Prostate gland (tissue), 2 donors: Measurements from ENCODE around the gene NCOA5. TPM values are rescaled to one million over a fixed set of nuclear protein-coding genes. Genes with fewer than 3 reads are reported as not detected.

ENCODE experiments used
- DNase-seq: peaks from one replicate; pipeline ENCODE4 v3.0.0-alpha.2; 2019; ENCODE audit warnings: low spot score
- H3K27ac ChIP-seq, 2 donors: fragments of 200-600 bp; sonication (generic); 2 replicates each; pipeline ENCODE4 v1.5.1; 2017 to 2019
- H3K27me3 ChIP-seq: fragments of 200-600 bp; sonication (generic); replicated peaks from 2 replicates; pipeline ENCODE4 v1.5.1; 2019; ENCODE audit not compliant: insufficient read depth
- H3K36me3 ChIP-seq, 2 donors: fragments of 200-600 bp; sonication (generic); 1 replicate in 1 of 2; 2 replicates in 1 of 2; pipeline versions ENCODE4 v1.5.1 to v1.8.1; 2017 to 2019
- H3K4me1 ChIP-seq: fragments of 200-600 bp; sonication (generic); replicated peaks from 2 replicates; pipeline ENCODE4 v1.5.1; 2019
- H3K4me3 ChIP-seq, 2 donors: fragments of 200-600 bp; sonication (generic); 2 replicates each; pipeline ENCODE4 v1.5.1; 2017 to 2019
- H3K9me3 ChIP-seq: fragments of 200-600 bp; sonication (generic); 2 replicates; pipeline ENCODE4 v1.5.1; 2017
- CTCF ChIP-seq, 4 experiments: fragments of 200-600 bp in 2 of 4; fragments of 450-650 bp in 2 of 4; sonication (generic) in 2 of 4; IDR thresholded peaks; 1 replicate in 3 of 4; 2 replicates in 1 of 4; pipeline ENCODE4 v1.5.1; 2016 to 2019; ENCODE audit warnings: antibody characterized with exemption in 4 of 4, mild to moderate bottlenecking in 2 of 4, moderate library complexity in 2 of 4
- POLR2A ChIP-seq: fragments of 450-650 bp; IDR thresholded peaks from one replicate; pipeline ENCODE4 v1.6.1; 2016; ENCODE audit warnings: antibody characterized with exemption, mild to moderate bottlenecking
- POLR2AphosphoS5 ChIP-seq: sonication (generic); formaldehyde crosslinking; IDR thresholded peaks from one replicate; pipeline ENCODE4 v1.6.1; 2017; ENCODE audit warnings: antibody characterized with exemption
- WGBS: methylation state at CpG from one replicate; pipeline ENCODE4 v1.1.5; 2018; 5-methylcytosine and 5-hydroxymethylcytosine counted together
- intact Hi-C: fragments of 100-400 bp; cut with DNase I; formaldehyde crosslinking; loops from one replicate; pipeline ENCODE4 v1.14.2; 2022
- total RNA-seq, 2 donors: library from RNA; depleted of rRNA; stranded (reverse); fragments of >200 nt; gene quantifications; one replicate each; pipeline ENCODE4 v1.1.0, GENCODE V29; 2016

NCOA5 gene
- total RNA-seq, 2 donors from 2014 or later: 41.0 to 50.6 TPM

- intact Hi-C loops: loop anchor here (10.0 kb wide), 1 partner anchor 57 kb away; the partner anchor contains the start of gene NCOA5
- TF ChIP-seq CTCF (IDR thresholded peaks at IDR 0.05): no peak
- TF ChIP-seq POLR2A: no peak
- TF ChIP-seq POLR2AphosphoS5: no peak
- no peak for DNase-seq
- H3K27me3 ChIP-seq: peaks cover 43% of the 10 kb centered on the region
- H3K36me3 ChIP-seq: no peaks in the 10 kb centered on the region
- WGBS: 62% methylated on average over 7 of the region's 7 CpGs
- no peaks in the 10 kb centered on the region for H3K4me1 ChIP-seq
- H3K27ac ChIP-seq: no peak overlapping the region
- no peaks in the 10 kb centered on the region for H3K9me3 ChIP-seq
- no peak overlapping the region for H3K4me3 ChIP-seq
Observed at GRCh38 chr20:46028110-46028509, 61.7 kb downstream of the NCOA5 start.

GRCh38 chr20:46027245-46027853 is 62.4 kb downstream of the NCOA5 start:
- H3K27ac ChIP-seq: no peak overlapping the region
- intact Hi-C loops: loop anchor here (10.0 kb wide), 1 partner anchor 57 kb away; the partner anchor contains the start of gene NCOA5
- WGBS: 10% methylated on average over 4 of the region's 4 CpGs
- no peaks in the 10 kb centered on the region for H3K36me3 ChIP-seq
- TF ChIP-seq CTCF (IDR thresholded peaks at IDR 0.05) (no peak), POLR2A (no peak), POLR2AphosphoS5 (no peak)
- H3K27me3 ChIP-seq: peaks cover 39% of the 10 kb centered on the region
- H3K4me1 ChIP-seq: no peaks in the 10 kb centered on the region
- DNase-seq: peak; percentile 32
- H3K4me3 ChIP-seq: no peak overlapping the region
- no peaks in the 10 kb centered on the region for H3K9me3 ChIP-seq

GRCh38 chr20:46025376-46025783 is 64.4 kb downstream of the NCOA5 start:
- TF ChIP-seq POLR2A: no peak
- no peak for TF ChIP-seq CTCF (IDR thresholded peaks at IDR 0.05)
- no peak for TF ChIP-seq POLR2AphosphoS5
- intact Hi-C loops: loop anchor here (10.0 kb wide), 1 partner anchor 59 kb away; the partner anchor contains the start of gene NCOA5
- WGBS: 50% methylated on average over 10 of the region's 10 CpGs
- Histone ChIP-seq H3K36me3 (no peaks in the 10 kb centered on the region), H3K4me1 (no peaks in the 10 kb centered on the region), H3K9me3 (no peaks in the 10 kb centered on the region), H3K27me3 (peaks cover 37% of the 10 kb centered on the region), H3K4me3 (no peak overlapping the region), H3K27ac (no peak overlapping the region)
- no peak for DNase-seq

- peaks cover 26% of the 10 kb centered on the region for H3K27me3 ChIP-seq
- TF ChIP-seq CTCF (IDR thresholded peaks at IDR 0.05) (no peak), POLR2AphosphoS5 (no peak), POLR2A (no peak)
- 70% methylated on average over 4 of the region's 4 CpGs for WGBS
Observed at GRCh38 chr20:46023999-46024398, 65.8 kb downstream of the NCOA5 start.

GRCh38 chr20:46023148-46023484 is 66.6 kb downstream of the NCOA5 start:
- no peaks in the 10 kb centered on the region for H3K36me3 ChIP-seq
- H3K4me1 ChIP-seq: no peaks in the 10 kb centered on the region
- TF ChIP-seq POLR2A (no peak), CTCF (IDR thresholded peaks at IDR 0.05) (no peak), POLR2AphosphoS5 (no peak)
- H3K4me3 ChIP-seq: no peak overlapping the region
- no peak for DNase-seq
- H3K27ac ChIP-seq: no peak overlapping the region
- 38% methylated on average over 8 of the region's 8 CpGs for WGBS
- intact Hi-C loops: loop anchor here (10.0 kb wide), 1 partner anchor 62 kb away; the partner anchor contains the start of gene NCOA5
- no peaks in the 10 kb centered on the region for H3K9me3 ChIP-seq
- peaks cover 23% of the 10 kb centered on the region for H3K27me3 ChIP-seq

More at GRCh38 chr20:46023999-46024398, 65.8 kb downstream of the NCOA5 start:
- DNase-seq: no peak
- Histone ChIP-seq H3K9me3 (no peaks in the 10 kb centered on the region), H3K36me3 (no peaks in the 10 kb centered on the region), H3K27ac (no peak overlapping the region), H3K4me1 (no peaks in the 10 kb centered on the region), H3K4me3 (no peak overlapping the region)
- intact Hi-C loops: loop anchor here (10.0 kb wide), 1 partner anchor 61 kb away; the partner anchor contains the start of gene NCOA5
